ENCODE measurements around the gene CLGN. TPM values are rescaled to one million over a fixed set of nuclear protein-coding genes. Genes with fewer than 3 reads are reported as not detected.

Gene CLGN
- polyA plus RNA-seq, 1 donor (not counting 4 experiments of a cell fraction or from before 2014, with no cell fraction given) = not detected

- Histone ChIP-seq H3K4me3 (ENCODE audit: control insufficient read depth in 2 of 3, extremely low read depth in 1 of 3, insufficient read depth in 2 of 3, low read depth in 1 of 3, low read length in 3 of 3) (no peak overlapping the region), H2AFZ (ENCODE audit: control insufficient read depth, low read length) (no peak overlapping the region), H3K27me3 (ENCODE audit: control insufficient read depth, extremely low read depth, insufficient read depth, low read length) (peaks cover 11% of the 10 kb centered on the region), H3K4me1 (ENCODE audit: control insufficient read depth, extremely low read depth, insufficient read depth, low read length) (no peaks in the 10 kb centered on the region), H4K20me1 (ENCODE audit: control insufficient read depth, extremely low read depth, insufficient read depth, low read length) (no peaks in the 10 kb centered on the region), H3K9me1 (ENCODE audit: control insufficient read depth, extremely low read depth, insufficient read depth, low read length) (no peaks in the 10 kb centered on the region), H3K79me2 (ENCODE audit: control insufficient read depth, insufficient read depth, low read length) (no peaks in the 10 kb centered on the region), H3K36me3 (ENCODE audit: control insufficient read depth in 2 of 2, extremely low read depth in 1 of 2, insufficient read depth in 2 of 2, low read length in 2 of 2) (no peaks in the 10 kb centered on the region), H3K9ac (ENCODE audit: control insufficient read depth, extremely low read depth, insufficient read depth, low read length) (no peak overlapping the region), H3K4me2 (ENCODE audit: control insufficient read depth, extremely low read depth, insufficient read depth, low read depth, low read length) (no peak overlapping the region), H3K9me3 (ENCODE audit: control insufficient read depth, low read depth, low read length) (no peaks in the 10 kb centered on the region), H3K27ac (ENCODE audit: control insufficient read depth, insufficient read depth, low read length) (no peak overlapping the region)
- DNase-seq (ENCODE audit: low read depth, low spot score) (no peak), FAIRE-seq (no peak)
- no peak for TF ChIP-seq EZH2 (IDR thresholded peaks at IDR 0.05; ENCODE audit: low read length)
- TF ChIP-seq CTCF (optimal IDR thresholded peaks at IDR 0.05 in 1 of 3, IDR thresholded peaks at IDR 0.05 in 1 of 3, conservative IDR thresholded peaks at IDR 0.05 in 1 of 3; ENCODE audit: extremely low read depth in 1 of 3, insufficient read depth in 2 of 3, low read length in 3 of 3) = no peak
- dilution Hi-C loops (cut with MboI; ENCODE audit: extremely low pct_ligation_motif_present, low sequenced_read_pairs) = no loop called here
These were observed 42.6 kb upstream of the CLGN start for GRCh38 chr4:140469791-140470733.

- DNase-seq (ENCODE audit: low read depth, low spot score) = no peak
- Histone ChIP-seq H3K9me1 (ENCODE audit: control insufficient read depth, extremely low read depth, insufficient read depth, low read length) (no peaks in the 10 kb centered on the region), H3K4me1 (ENCODE audit: control insufficient read depth, extremely low read depth, insufficient read depth, low read length) (no peaks in the 10 kb centered on the region), H3K9ac (ENCODE audit: control insufficient read depth, extremely low read depth, insufficient read depth, low read length) (no peak overlapping the region), H3K27me3 (ENCODE audit: control insufficient read depth, extremely low read depth, insufficient read depth, low read length) (peaks cover 11% of the 10 kb centered on the region), H3K9me3 (ENCODE audit: control insufficient read depth, low read depth, low read length) (no peaks in the 10 kb centered on the region), H2AFZ (ENCODE audit: control insufficient read depth, low read length) (no peak overlapping the region), H4K20me1 (ENCODE audit: control insufficient read depth, extremely low read depth, insufficient read depth, low read length) (no peaks in the 10 kb centered on the region), H3K27ac (ENCODE audit: control insufficient read depth, insufficient read depth, low read length) (no peak overlapping the region), H3K4me3 (ENCODE audit: control insufficient read depth in 2 of 3, extremely low read depth in 1 of 3, insufficient read depth in 2 of 3, low read depth in 1 of 3, low read length in 3 of 3) (no peak overlapping the region), H3K36me3 (ENCODE audit: control insufficient read depth in 2 of 2, extremely low read depth in 1 of 2, insufficient read depth in 2 of 2, low read length in 2 of 2) (no peaks in the 10 kb centered on the region), H3K4me2 (ENCODE audit: control insufficient read depth, extremely low read depth, insufficient read depth, low read depth, low read length) (no peak overlapping the region), H3K79me2 (ENCODE audit: control insufficient read depth, insufficient read depth, low read length) (no peaks in the 10 kb centered on the region)
- TF ChIP-seq EZH2 (IDR thresholded peaks at IDR 0.05; ENCODE audit: low read length) (no peak), CTCF (optimal IDR thresholded peaks at IDR 0.05 in 1 of 3, IDR thresholded peaks at IDR 0.05 in 1 of 3, conservative IDR thresholded peaks at IDR 0.05 in 1 of 3; ENCODE audit: extremely low read depth in 1 of 3, insufficient read depth in 2 of 3, low read length in 3 of 3) (no peak)
- FAIRE-seq = no peak
- dilution Hi-C loops (cut with MboI; ENCODE audit: extremely low pct_ligation_motif_present, low sequenced_read_pairs) = no loop called here
These were observed 38.7 kb upstream of the CLGN start for GRCh38 chr4:140466146-140466545.
